C4-2B (cell line): ENCODE results near the gene NLRP14.

Experiments used
- CTCF ChIP-seq: fragments of 450-650 bp; conservative IDR thresholded peaks from 2 replicates; pipeline ENCODE4 v1.5.1; 2017; ENCODE audit warnings: mild to moderate bottlenecking
- ZFX ChIP-seq: fragments of 450-650 bp; IDR thresholded peaks from 2 replicates; pipeline ENCODE4 v1.6.1; 2017

- TF ChIP-seq CTCF (no peak), ZFX (no peak)
Observed at GRCh38 chr11:7028141-7028540, 7.9 kb downstream of the NLRP14 start.
